Stomach (tissue), 4 donors: ENCODE measurements around the gene TCFL5.

Source experiments
- EP300 ChIP-seq: sonication (generic); formaldehyde crosslinking; IDR thresholded peaks from one replicate; pipeline ENCODE4 v1.6.1; 2017; ENCODE audit warnings: antibody characterized with exemption
- POLR2A ChIP-seq, 4 donors: fragments of 450-650 bp; IDR thresholded peaks; one replicate each; pipeline ENCODE4 v1.6.1; 2016; ENCODE audit warnings: antibody characterized with exemption in 4 of 4, control low read depth in 2 of 4, mild to moderate bottlenecking in 1 of 4, moderate library complexity in 1 of 4
- POLR2AphosphoS5 ChIP-seq, 3 donors: sonication (generic); formaldehyde crosslinking; IDR thresholded peaks; one replicate each; pipeline ENCODE4 v1.6.1; 2016; ENCODE audit warnings: antibody characterized with exemption in 3 of 3
- TF ChIP-seq, protein P1 (sequence below), 7 experiments: fragments of 450-650 bp in 4 of 7; fragments of 200-600 bp in 3 of 7; sonication (generic) in 3 of 7; IDR thresholded peaks; one replicate each; pipeline ENCODE4 v1.5.1; 2016 to 2019; ENCODE audit warnings: antibody characterized with exemption in 7 of 7, control low read depth in 2 of 7, mild to moderate bottlenecking in 1 of 7

DNA sequence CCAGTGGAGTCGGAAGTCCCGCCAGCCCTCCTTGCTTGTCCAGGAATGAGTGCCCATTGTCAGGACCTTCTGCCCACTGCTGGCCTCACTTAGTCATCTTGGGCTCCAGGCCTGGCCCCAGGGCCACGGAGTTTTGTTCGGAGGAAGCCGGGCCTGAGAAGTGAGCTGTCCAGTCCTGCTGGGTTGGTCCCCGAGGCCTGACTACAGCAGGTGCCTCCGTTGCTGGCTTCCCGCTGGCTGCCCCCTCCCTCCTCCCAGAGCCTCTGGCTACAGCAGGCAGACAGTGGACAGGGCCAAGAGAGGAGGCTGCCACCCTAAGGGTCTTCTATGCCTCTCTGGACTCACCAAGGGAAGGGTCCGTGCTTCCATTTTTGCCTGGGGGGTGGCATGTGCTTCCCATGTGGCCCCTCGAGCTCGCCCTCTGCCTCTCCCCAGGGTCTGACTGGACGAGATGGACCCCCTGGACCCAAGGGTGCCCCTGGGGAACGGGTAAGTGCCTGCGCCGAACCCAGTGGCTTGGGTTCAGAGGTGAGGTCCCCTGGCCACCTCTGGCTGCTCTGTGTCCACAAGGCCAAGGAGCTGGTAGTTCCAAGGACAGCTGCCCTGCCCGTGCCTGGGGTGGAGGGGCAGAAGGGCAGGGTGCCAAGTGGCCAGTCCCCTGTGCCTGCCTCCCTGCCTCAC is 42.0 kb downstream of the TCFL5 start:
- TF ChIP-seq, protein P1, sequence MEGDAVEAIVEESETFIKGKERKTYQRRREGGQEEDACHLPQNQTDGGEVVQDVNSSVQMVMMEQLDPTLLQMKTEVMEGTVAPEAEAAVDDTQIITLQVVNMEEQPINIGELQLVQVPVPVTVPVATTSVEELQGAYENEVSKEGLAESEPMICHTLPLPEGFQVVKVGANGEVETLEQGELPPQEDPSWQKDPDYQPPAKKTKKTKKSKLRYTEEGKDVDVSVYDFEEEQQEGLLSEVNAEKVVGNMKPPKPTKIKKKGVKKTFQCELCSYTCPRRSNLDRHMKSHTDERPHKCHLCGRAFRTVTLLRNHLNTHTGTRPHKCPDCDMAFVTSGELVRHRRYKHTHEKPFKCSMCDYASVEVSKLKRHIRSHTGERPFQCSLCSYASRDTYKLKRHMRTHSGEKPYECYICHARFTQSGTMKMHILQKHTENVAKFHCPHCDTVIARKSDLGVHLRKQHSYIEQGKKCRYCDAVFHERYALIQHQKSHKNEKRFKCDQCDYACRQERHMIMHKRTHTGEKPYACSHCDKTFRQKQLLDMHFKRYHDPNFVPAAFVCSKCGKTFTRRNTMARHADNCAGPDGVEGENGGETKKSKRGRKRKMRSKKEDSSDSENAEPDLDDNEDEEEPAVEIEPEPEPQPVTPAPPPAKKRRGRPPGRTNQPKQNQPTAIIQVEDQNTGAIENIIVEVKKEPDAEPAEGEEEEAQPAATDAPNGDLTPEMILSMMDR (IDR thresholded peaks at IDR 0.05), result no peak
- TF ChIP-seq POLR2A (IDR thresholded peaks at IDR 0.05) (no peak), EP300 (no peak), POLR2AphosphoS5 (IDR thresholded peaks at IDR 0.05) (no peak)
